NT2/D1 (cell line): ENCODE results near the gene PIK3R5.

Experiments used
- YY1 ChIP-seq: IDR thresholded peaks from 2 replicates; pipeline ENCODE4 v1.6.1; 2011; ENCODE audit not compliant: insufficient read length, insufficient read depth
- ZNF274 ChIP-seq: IDR thresholded peaks from 2 replicates; pipeline ENCODE4 v1.6.1; 2011; ENCODE audit warnings: mild to moderate bottlenecking, low read depth, low read length

GRCh38 chr17:8935191-8935590 is 30.3 kb downstream of the PIK3R5 start:
- TF ChIP-seq YY1 = no peak
- no peak for TF ChIP-seq ZNF274
